Esophagus squamous epithelium (tissue), 4 donors: ENCODE results near the gene CCND2.

Experiments
- CTCF ChIP-seq, 6 experiments: fragments of 450-650 bp in 4 of 6; fragments of 200-600 bp in 2 of 6; sonication (generic) in 2 of 6; IDR thresholded peaks; one replicate each; pipeline ENCODE4 v1.5.1; 2016 to 2019; ENCODE audit warnings: antibody characterized with exemption in 6 of 6, mild to moderate bottlenecking in 4 of 6, moderate library complexity in 4 of 6
- POLR2A ChIP-seq, 4 donors: fragments of 450-650 bp; IDR thresholded peaks; one replicate each; pipeline ENCODE4 v1.6.1; 2017; ENCODE audit warnings: antibody characterized with exemption in 4 of 4, mild to moderate bottlenecking in 4 of 4, moderate library complexity in 3 of 4

- no peak for TF ChIP-seq CTCF (IDR thresholded peaks at IDR 0.05)
- TF ChIP-seq POLR2A (IDR thresholded peaks at IDR 0.05) = no peak
These were observed 49.2 kb downstream of the CCND2 start for GRCh38 chr12:4322726-4323125.
